Muscle layer of colon (tissue), 2 donors: ENCODE data around the gene MEF2D.
A peak's percentile ranks its signal among the peaks of the same experiment; 100 is the strongest.

Experiments used
- H3K27ac ChIP-seq: one replicate; pipeline ENCODE4 v1.7.0; 2013; ENCODE audit warnings: low read depth, mild to moderate bottlenecking, low read length, moderate library complexity
- H3K27me3 ChIP-seq, 2 donors: one replicate each; pipeline ENCODE4 v1.7.0; 2013; ENCODE audit warnings: low read length in 2 of 2, mild to moderate bottlenecking in 2 of 2; ENCODE audit not compliant: insufficient read depth in 2 of 2, control insufficient read depth in 1 of 2
- H3K36me3 ChIP-seq: one replicate; pipeline ENCODE4 v1.7.0; 2013; ENCODE audit warnings: mild to moderate bottlenecking, low read length; ENCODE audit not compliant: insufficient read depth
- H3K4me1 ChIP-seq: one replicate; pipeline ENCODE4 v1.7.0; 2013; ENCODE audit warnings: mild to moderate bottlenecking, low read length; ENCODE audit not compliant: insufficient read depth
- H3K4me3 ChIP-seq, 2 donors: one replicate each; pipeline ENCODE4 v1.7.0; 2013; ENCODE audit warnings: low read length in 2 of 2, low read depth in 1 of 2, mild to moderate bottlenecking in 1 of 2, moderate library complexity in 1 of 2
- H3K9ac ChIP-seq: one replicate; pipeline ENCODE4 v1.7.0; 2013; ENCODE audit warnings: low read length
- H3K9me3 ChIP-seq: one replicate; pipeline ENCODE4 v1.7.0; 2013; ENCODE audit warnings: mild to moderate bottlenecking, low read length
- donor health status: abdominal sarcoma.
- donor health status: Adenocarcinoma of cecum.

The MEF2D gene

GRCh38 chr1:156435545-156436140 lies 64.9 kb downstream of the MEF2D start:
- H3K27ac ChIP-seq = no peak overlapping the region
- peaks cover 8% of the 10 kb centered on the region for H3K4me1 ChIP-seq
- no peak overlapping the region for H3K9ac ChIP-seq
- H3K36me3 ChIP-seq = no peaks in the 10 kb centered on the region
- H3K9me3 ChIP-seq = peaks cover 2% of the 10 kb centered on the region
- H3K27me3 ChIP-seq = peaks cover 89 to 95% of the 10 kb centered on the region in 2 donors
- peak overlapping the region; percentile 21 to 41 for H3K4me3 ChIP-seq

GRCh38 chr1:156434989-156435544 lies 65.5 kb downstream of the MEF2D start:
- peaks cover 8% of the 10 kb centered on the region for H3K4me1 ChIP-seq
- H3K9me3 ChIP-seq = peaks cover 2% of the 10 kb centered on the region
- no peak overlapping the region for H3K9ac ChIP-seq
- no peak overlapping the region for H3K27ac ChIP-seq
- H3K27me3 ChIP-seq = peaks cover 91 to 95% of the 10 kb centered on the region in 2 donors
- H3K36me3 ChIP-seq = no peaks in the 10 kb centered on the region
- H3K4me3 ChIP-seq = peak overlapping the region; percentile 21 to 41

GRCh38 chr1:156433602-156434001 lies 67.0 kb downstream of the MEF2D start:
- H3K4me1 ChIP-seq = peaks cover 8% of the 10 kb centered on the region
- H3K27ac ChIP-seq = no peak overlapping the region
- no peak overlapping the region for H3K9ac ChIP-seq
- H3K27me3 ChIP-seq = peaks cover 92% of the 10 kb centered on the region in 2 donors
- no peak overlapping the region for H3K4me3 ChIP-seq
- H3K36me3 ChIP-seq = no peaks in the 10 kb centered on the region
- H3K9me3 ChIP-seq = peaks cover 2% of the 10 kb centered on the region

GRCh38 chr1:156433032-156433431 lies 67.5 kb downstream of the MEF2D start:
- peaks cover 2% of the 10 kb centered on the region for H3K9me3 ChIP-seq
- peaks cover 8% of the 10 kb centered on the region for H3K4me1 ChIP-seq
- H3K4me3 ChIP-seq = no peak overlapping the region
- peaks cover 90 to 94% of the 10 kb centered on the region in 2 donors for H3K27me3 ChIP-seq
- no peaks in the 10 kb centered on the region for H3K36me3 ChIP-seq
- no peak overlapping the region for H3K27ac ChIP-seq
- H3K9ac ChIP-seq = no peak overlapping the region

GRCh38 chr1:156432669-156433018 lies 67.9 kb downstream of the MEF2D start:
- Histone ChIP-seq H3K36me3 (no peaks in the 10 kb centered on the region), H3K27me3 (peaks cover 88 to 94% of the 10 kb centered on the region in 2 donors), H3K27ac (no peak overlapping the region), H3K9me3 (peaks cover 2% of the 10 kb centered on the region), H3K9ac (no peak overlapping the region), H3K4me3 (no peak overlapping the region), H3K4me1 (peaks cover 8% of the 10 kb centered on the region)

GRCh38 chr1:156431769-156432668 lies 68.6 kb downstream of the MEF2D start:
- H3K4me1 ChIP-seq = peaks cover 8% of the 10 kb centered on the region
- H3K36me3 ChIP-seq = no peaks in the 10 kb centered on the region
- H3K27ac ChIP-seq = no peak overlapping the region
- H3K27me3 ChIP-seq = peaks cover 82 to 87% of the 10 kb centered on the region in 2 donors
- no peak overlapping the region for H3K9ac ChIP-seq
- peaks cover 2% of the 10 kb centered on the region for H3K9me3 ChIP-seq
- H3K4me3 ChIP-seq = no peak overlapping the region

- H3K36me3 ChIP-seq = no peaks in the 10 kb centered on the region
- H3K27me3 ChIP-seq = peaks cover 76 to 81% of the 10 kb centered on the region in 2 donors
- no peak overlapping the region for H3K4me3 ChIP-seq
- peaks cover 4% of the 10 kb centered on the region for H3K4me1 ChIP-seq
- H3K9me3 ChIP-seq = peaks cover 2% of the 10 kb centered on the region
- no peak overlapping the region for H3K9ac ChIP-seq
- no peak overlapping the region for H3K27ac ChIP-seq
These were observed 69.2 kb downstream of the MEF2D start for GRCh38 chr1:156431366-156431765.

GRCh38 chr1:156430866-156431265 lies 69.7 kb downstream of the MEF2D start:
- peaks cover 2% of the 10 kb centered on the region for H3K4me1 ChIP-seq
- no peaks in the 10 kb centered on the region for H3K36me3 ChIP-seq
- H3K27ac ChIP-seq = no peak overlapping the region
- H3K27me3 ChIP-seq = peaks cover 71 to 78% of the 10 kb centered on the region in 2 donors
- no peak overlapping the region for H3K4me3 ChIP-seq
- H3K9me3 ChIP-seq = peaks cover 2% of the 10 kb centered on the region
- no peak overlapping the region for H3K9ac ChIP-seq

- Histone ChIP-seq H3K27ac (no peak overlapping the region), H3K4me3 (no peak overlapping the region), H3K9ac (no peak overlapping the region), H3K27me3 (peaks cover 65 to 73% of the 10 kb centered on the region in 2 donors), H3K4me1 (no peaks in the 10 kb centered on the region), H3K36me3 (no peaks in the 10 kb centered on the region), H3K9me3 (peaks cover 2% of the 10 kb centered on the region)
These were observed 70.3 kb downstream of the MEF2D start for GRCh38 chr1:156430303-156430702.

- no peak overlapping the region for H3K4me3 ChIP-seq
- no peaks in the 10 kb centered on the region for H3K4me1 ChIP-seq
- no peak overlapping the region for H3K9ac ChIP-seq
- H3K27me3 ChIP-seq = peaks cover 57 to 65% of the 10 kb centered on the region in 2 donors
- peaks cover 2% of the 10 kb centered on the region for H3K9me3 ChIP-seq
- H3K27ac ChIP-seq = no peak overlapping the region
- no peaks in the 10 kb centered on the region for H3K36me3 ChIP-seq
These were observed 71.1 kb downstream of the MEF2D start for GRCh38 chr1:156429313-156430060.

GRCh38 chr1:156428746-156429288 lies 71.8 kb downstream of the MEF2D start:
- no peaks in the 10 kb centered on the region for H3K4me1 ChIP-seq
- H3K4me3 ChIP-seq = no peak overlapping the region
- peaks cover 2% of the 10 kb centered on the region for H3K9me3 ChIP-seq
- no peaks in the 10 kb centered on the region for H3K36me3 ChIP-seq
- no peak overlapping the region for H3K27ac ChIP-seq
- no peak overlapping the region for H3K9ac ChIP-seq
- peaks cover 51 to 58% of the 10 kb centered on the region in 2 donors for H3K27me3 ChIP-seq
